Activated CD8-positive, alpha-beta T cell treated with anti-CD3 and anti-CD28 coated beads for 36 hours (primary cell): ENCODE data around the gene SAP30BP. TPM values are rescaled to one million over a fixed set of nuclear protein-coding genes. Genes with fewer than 3 reads are reported as not detected.

ENCODE experiments used
- ATAC-seq: fragments of 200-7000 bp; cut with Tn5 transposase; one replicate; pipeline ENCODE4 v1.10.0; 2021; ENCODE audit warnings: mild to moderate bottlenecking, moderate library complexity
- CTCF ChIA-PET: fragments of 350-600 bp; sonication (Branson Sonifier 250); formaldehyde crosslinking; loops from one replicate; lab custom pipeline; 2021; ENCODE audit warnings: antibody characterized with exemption; lab: Charles Lee
- POLR2A ChIA-PET: fragments of 350-600 bp; sonication (Branson Sonifier 250); formaldehyde crosslinking; loops from one replicate; lab custom pipeline; 2021; ENCODE audit warnings: antibody characterized with exemption; lab: Charles Lee
- DNase-seq: peaks from one replicate; pipeline ENCODE4 v3.0.0-alpha.2; 2020
- H3K27ac Mint-ChIP-seq: one replicate; pipeline ENCODE4 v1.8.0; 2021; ENCODE audit warnings: mild to moderate bottlenecking, mixed read lengths
- H3K27me3 Mint-ChIP-seq: one replicate; pipeline ENCODE4 v1.8.0; 2021; ENCODE audit warnings: mixed read lengths
- H3K36me3 Mint-ChIP-seq: one replicate; pipeline ENCODE4 v1.8.0; 2021; ENCODE audit warnings: low read depth, mixed read lengths
- H3K4me1 Mint-ChIP-seq: one replicate; pipeline ENCODE4 v1.8.0; 2021; ENCODE audit warnings: low read depth, mixed read lengths
- H3K4me3 Mint-ChIP-seq: one replicate; pipeline ENCODE4 v1.8.0; 2021; ENCODE audit warnings: mild to moderate bottlenecking, moderate library complexity, mixed read lengths
- H3K9me3 Mint-ChIP-seq: one replicate; pipeline ENCODE4 v1.8.0; 2021; ENCODE audit warnings: mixed read lengths
- intact Hi-C: fragments of 100-400 bp; cut with micrococcal nuclease; formaldehyde crosslinking; loops from one replicate; pipeline ENCODE4 v1.10.0; 2022
- total RNA-seq, 2 experiments: library from RNA; stranded (reverse); gene quantifications; one replicate each; pipeline ENCODE4 v1.2.3, GENCODE V29; 2021
- TF ChIP-seq, protein P1 (sequence below): fragments of 200-600 bp; IDR thresholded peaks from one replicate; pipeline ENCODE4 v1.8.0; 2022; ENCODE audit warnings: antibody characterized with exemption, mild to moderate bottlenecking

SAP30BP gene
- total RNA-seq, 2 experiments from 2014 or later = 73.0 to 75.8 TPM

GRCh38 chr17:75650874-75651273 lies 16.3 kb upstream of the SAP30BP start:
- ATAC-seq (no peak), DNase-seq (no peak)
- TF ChIP-seq, protein P1, sequence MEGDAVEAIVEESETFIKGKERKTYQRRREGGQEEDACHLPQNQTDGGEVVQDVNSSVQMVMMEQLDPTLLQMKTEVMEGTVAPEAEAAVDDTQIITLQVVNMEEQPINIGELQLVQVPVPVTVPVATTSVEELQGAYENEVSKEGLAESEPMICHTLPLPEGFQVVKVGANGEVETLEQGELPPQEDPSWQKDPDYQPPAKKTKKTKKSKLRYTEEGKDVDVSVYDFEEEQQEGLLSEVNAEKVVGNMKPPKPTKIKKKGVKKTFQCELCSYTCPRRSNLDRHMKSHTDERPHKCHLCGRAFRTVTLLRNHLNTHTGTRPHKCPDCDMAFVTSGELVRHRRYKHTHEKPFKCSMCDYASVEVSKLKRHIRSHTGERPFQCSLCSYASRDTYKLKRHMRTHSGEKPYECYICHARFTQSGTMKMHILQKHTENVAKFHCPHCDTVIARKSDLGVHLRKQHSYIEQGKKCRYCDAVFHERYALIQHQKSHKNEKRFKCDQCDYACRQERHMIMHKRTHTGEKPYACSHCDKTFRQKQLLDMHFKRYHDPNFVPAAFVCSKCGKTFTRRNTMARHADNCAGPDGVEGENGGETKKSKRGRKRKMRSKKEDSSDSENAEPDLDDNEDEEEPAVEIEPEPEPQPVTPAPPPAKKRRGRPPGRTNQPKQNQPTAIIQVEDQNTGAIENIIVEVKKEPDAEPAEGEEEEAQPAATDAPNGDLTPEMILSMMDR = no peak
- POLR2A ChIA-PET = interaction anchor here (0.9 kb wide), 1 partner anchor 9 kb away, joined by 3 read pairs; no protein-coding TSS in a partner anchor
- Mint-ChIP-seq H3K36me3 (peaks cover 21% of the 10 kb centered on the region), H3K27ac (no peak overlapping the region), H3K9me3 (no peaks in the 10 kb centered on the region), H3K27me3 (no peaks in the 10 kb centered on the region), H3K4me3 (no peak overlapping the region), H3K4me1 (peaks cover 8% of the 10 kb centered on the region)
- CTCF ChIA-PET = interaction anchor here (2.2 to 8.0 kb wide), 5 partner anchors 17 to 98 kb away, joined by 6 to 79 read pairs (median 18); partner anchors contain the start of gene SMIM5
- intact Hi-C loops = no loop called here

DNA sequence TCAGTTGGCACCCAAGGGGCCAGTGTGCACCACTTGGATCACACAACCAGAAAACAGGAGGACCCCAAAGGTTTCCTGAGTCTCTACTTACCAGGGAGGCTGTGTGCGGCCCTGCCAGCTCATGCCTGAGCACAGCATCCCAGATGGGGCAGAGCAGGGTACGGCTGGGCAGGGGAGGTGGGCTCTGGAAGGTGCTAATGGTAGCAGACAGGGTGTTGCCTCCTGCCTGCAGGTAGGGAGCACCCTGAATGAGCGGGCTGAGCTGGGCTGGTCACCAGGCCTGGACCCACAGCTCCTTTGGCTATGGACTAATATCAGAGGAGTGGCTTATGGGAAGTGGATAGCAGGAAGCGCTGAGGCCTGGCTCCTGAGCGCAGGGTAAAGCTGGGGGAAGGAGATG lies 14.8 kb upstream of the SAP30BP start:
- H3K27me3 Mint-ChIP-seq = no peaks in the 10 kb centered on the region
- POLR2A ChIA-PET = interaction anchor here (1.2 kb wide), 2 partner anchors 36 to 181 kb away, joined by 3 read pairs; no protein-coding TSS in a partner anchor
- no peaks in the 10 kb centered on the region for H3K9me3 Mint-ChIP-seq
- intact Hi-C loops = no loop called here
- CTCF ChIA-PET = interaction anchor here (1.0 to 8.0 kb wide), 10 partner anchors 12 to 113 kb away, joined by 3 to 79 read pairs (median 5); partner anchors contain the start of genes GALK1, RECQL5, SAP30BP and SMIM5
- peaks cover 5% of the 10 kb centered on the region for H3K4me1 Mint-ChIP-seq
- TF ChIP-seq, protein P1 = no peak
- DNase-seq (no peak), ATAC-seq (no peak)
- H3K36me3 Mint-ChIP-seq = peaks cover 26% of the 10 kb centered on the region
- no peak overlapping the region for H3K27ac Mint-ChIP-seq
- no peak overlapping the region for H3K4me3 Mint-ChIP-seq

DNA sequence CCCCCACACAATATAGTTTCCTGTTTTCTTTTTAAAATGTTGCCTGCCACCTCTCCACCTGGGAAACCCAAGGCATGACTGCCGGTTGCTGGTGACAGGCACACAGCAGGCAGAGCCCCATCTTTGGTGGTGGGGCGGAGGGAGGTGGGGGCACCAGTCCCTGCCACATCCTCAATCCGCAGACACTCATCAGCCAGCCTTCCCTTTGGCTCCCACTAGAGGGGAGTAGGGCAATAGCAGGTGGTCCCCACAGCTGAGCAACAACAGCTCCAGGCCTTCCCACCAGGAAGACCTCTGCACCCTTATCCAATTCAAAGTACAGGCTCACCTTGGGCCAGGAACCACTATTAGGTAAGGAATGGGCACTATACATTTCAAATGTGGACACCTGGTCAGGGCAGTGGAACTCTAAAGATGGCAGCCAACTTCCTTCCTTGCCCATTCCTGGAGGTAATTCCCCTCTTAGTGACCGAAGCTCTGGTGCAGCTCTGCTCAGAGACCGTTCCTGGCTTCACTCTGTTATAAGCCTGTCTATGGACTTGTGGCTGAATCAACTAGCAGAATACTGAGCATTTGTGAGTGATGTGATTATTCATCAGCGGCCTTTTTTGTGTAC lies 14.1 kb upstream of the SAP30BP start:
- DNase-seq (peak; percentile 54), ATAC-seq (peak; percentile 98)
- H3K27ac Mint-ChIP-seq = peak overlapping the region; percentile 61
- intact Hi-C loops = no loop called here
- H3K27me3 Mint-ChIP-seq = no peaks in the 10 kb centered on the region
- H3K9me3 Mint-ChIP-seq = no peaks in the 10 kb centered on the region
- ChIA-PET CTCF (interaction anchor here (1.3 to 8.0 kb wide), 11 partner anchors 12 to 101 kb away, joined by 3 to 79 read pairs (median 5); partner anchors contain the start of genes RECQL5, SAP30BP and SMIM5), POLR2A (interaction anchor here (1.2 to 1.6 kb wide), 3 partner anchors 18 to 181 kb away, joined by 3 to 5 read pairs (median 3); no protein-coding TSS in a partner anchor)
- H3K4me1 Mint-ChIP-seq = peaks cover 5% of the 10 kb centered on the region
- TF ChIP-seq, protein P1 = peak; percentile 73
- H3K36me3 Mint-ChIP-seq = peaks cover 27% of the 10 kb centered on the region
- no peak overlapping the region for H3K4me3 Mint-ChIP-seq

DNA sequence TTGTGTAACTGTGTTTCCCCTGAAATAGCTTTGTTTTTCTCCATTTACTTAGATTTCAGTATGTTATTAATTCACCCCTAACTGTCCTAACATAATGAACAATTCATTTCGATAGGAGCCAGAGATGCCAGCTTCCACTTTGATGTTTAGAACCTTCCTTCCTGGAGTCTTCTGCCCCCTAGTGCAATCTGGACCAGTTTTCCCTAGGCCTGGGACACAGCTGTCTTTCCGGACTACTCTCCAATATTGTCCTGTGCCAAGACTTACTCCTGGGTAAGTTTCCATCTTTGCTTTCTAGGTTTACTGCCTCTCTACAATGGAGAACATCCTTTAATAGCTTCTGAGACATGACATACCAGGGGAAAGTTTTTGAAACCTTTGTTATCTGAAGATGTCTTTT lies 13.0 kb upstream of the SAP30BP start:
- Mint-ChIP-seq H3K4me3 (no peak overlapping the region), H3K9me3 (no peaks in the 10 kb centered on the region), H3K27ac (no peak overlapping the region), H3K27me3 (no peaks in the 10 kb centered on the region), H3K36me3 (peaks cover 23% of the 10 kb centered on the region), H3K4me1 (peaks cover 5% of the 10 kb centered on the region)
- ChIA-PET POLR2A (interaction anchor here (0.6 to 1.6 kb wide), 2 partner anchors 17 to 29 kb away, joined by 3 to 5 read pairs; no protein-coding TSS in a partner anchor), CTCF (interaction anchor here (0.6 to 8.0 kb wide), 15 partner anchors 9 to 318 kb away, joined by 3 to 79 read pairs (median 4); partner anchors contain the start of gene SMIM5)
- TF ChIP-seq, protein P1 = no peak
- ATAC-seq = no peak
- intact Hi-C loops = no loop called here
- no peak for DNase-seq

DNA sequence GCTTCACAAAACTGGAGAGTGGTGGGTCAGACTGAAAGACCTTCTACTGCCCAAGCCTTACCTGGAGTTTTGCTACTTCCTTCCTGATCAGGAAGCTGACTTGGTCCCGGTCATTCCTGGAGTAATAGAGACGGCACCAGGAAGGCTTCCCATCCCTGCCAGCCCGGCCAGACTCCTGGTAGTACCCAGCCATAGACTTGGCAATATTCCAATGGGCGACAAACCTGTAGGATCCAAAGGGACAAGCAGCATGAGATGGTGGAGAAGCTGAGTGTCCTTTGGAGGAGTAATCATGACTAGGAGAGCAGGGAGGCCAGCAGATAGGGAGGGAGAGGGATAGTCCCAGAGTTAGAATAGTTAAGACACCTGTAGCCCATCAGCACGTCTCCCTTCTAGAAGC lies 8.9 kb upstream of the SAP30BP start:
- no peak for DNase-seq
- TF ChIP-seq, protein P1 = no peak
- intact Hi-C loops = no loop called here
- Mint-ChIP-seq H3K4me1 (no peaks in the 10 kb centered on the region), H3K4me3 (no peak overlapping the region), H3K27ac (no peak overlapping the region), H3K36me3 (peaks cover 18% of the 10 kb centered on the region), H3K27me3 (no peaks in the 10 kb centered on the region), H3K9me3 (no peaks in the 10 kb centered on the region)
- ChIA-PET POLR2A (no interaction called here), CTCF (interaction anchor here (0.8 to 8.0 kb wide), 6 partner anchors 9 to 95 kb away, joined by 3 to 79 read pairs (median 12); partner anchors contain the start of genes RECQL5, SAP30BP and SMIM5)
- no peak for ATAC-seq
